Superior temporal gyrus (tissue), 1 donor: ENCODE results near the gene RBM23.
"Not testable (repeated sequence)": the region's sequence is repeated elsewhere in the genome, so short reads cannot be mapped to it uniquely, and the experiment has no call there.

Experiments
- DNase-seq: peaks from one replicate; pipeline ENCODE4 v3.0.0-alpha.2; 2016; ENCODE audit errors: extremely low spot score

Gene RBM23

GRCh38 chr14:22918804-22919600 is at the start of gene RBM23:
Gene RBM23 (minus strand): TSS chr14:22919149.
- DNase-seq, result peak; percentile 100

- DNase-seq, result no peak
Observed at GRCh38 chr14:22966783-22967269, 47.9 kb upstream of the RBM23 start.

- DNase-seq, result not testable (repeated sequence)
Observed at GRCh38 chr14:22965916-22966782, 47.2 kb upstream of the RBM23 start.

- DNase-seq, result no peak
Observed at GRCh38 chr14:22962061-22962676, 43.2 kb upstream of the RBM23 start.

GRCh38 chr14:22955702-22956569 is 37.0 kb upstream of the RBM23 start:
- DNase-seq, result no peak

- no peak for DNase-seq
Observed at GRCh38 chr14:22952418-22952817, 33.5 kb upstream of the RBM23 start.

GRCh38 chr14:22951795-22952194 is 32.8 kb upstream of the RBM23 start:
- DNase-seq, result not testable (repeated sequence)

GRCh38 chr14:22945642-22946041 is 26.7 kb upstream of the RBM23 start:
- DNase-seq, result no peak

- no peak for DNase-seq
Observed at GRCh38 chr14:22939684-22940083, 20.7 kb upstream of the RBM23 start.

- no peak for DNase-seq
Observed at GRCh38 chr14:22935156-22935555, 16.2 kb upstream of the RBM23 start.

- DNase-seq, result no peak
Observed at GRCh38 chr14:22932146-22932545, 13.2 kb upstream of the RBM23 start.

GRCh38 chr14:22929961-22930364 is 11.0 kb upstream of the RBM23 start:
- no peak for DNase-seq

GRCh38 chr14:22929104-22929960 is 10.4 kb upstream of the RBM23 start, which contains the start of gene PRMT5:
Gene PRMT5 (minus strand): TSS chr14:22929376. CDS start chr14:22929361, 15 bp downstream.
- DNase-seq, result peak; percentile 100

GRCh38 chr14:22928237-22929103 is 9.5 kb upstream of the RBM23 start:
- DNase-seq, result no peak

GRCh38 chr14:22926316-22926715 is 7.4 kb upstream of the RBM23 start:
- no peak for DNase-seq

GRCh38 chr14:22925513-22925912 is 6.6 kb upstream of the RBM23 start:
- no peak for DNase-seq

GRCh38 chr14:22923746-22924145 is 4.8 kb upstream of the RBM23 start:
- DNase-seq, result no peak

GRCh38 chr14:22922294-22922693 is 3.3 kb upstream of the RBM23 start:
- no peak for DNase-seq

- no peak for DNase-seq
Observed at GRCh38 chr14:22920697-22921096, 1.7 kb upstream of the RBM23 start.
